Measurements from ENCODE around the gene HMGXB3. TPM values are rescaled to one million over a fixed set of nuclear protein-coding genes. Genes with fewer than 3 reads are reported as not detected.

HMGXB3 gene
- total RNA-seq, 4 donors from 2014 or later = 17.4 to 26.5 (median 23.1) TPM

- Histone ChIP-seq H3K4me1 (peaks cover 0 to 2% (median 0%) of the 10 kb centered on the region in 4 donors), H3K4me3 (no peak overlapping the region), H3K9me3 (no peaks in the 10 kb centered on the region), H3K27me3 (no peaks in the 10 kb centered on the region), H3K27ac (replicated peaks in 1 of 4) (no peak overlapping the region), H3K36me3 (peaks cover 41 to 99% (median 86%) of the 10 kb centered on the region in 4 donors)
- TF ChIP-seq EP300 (IDR thresholded peaks at IDR 0.05) = no peak
- TF ChIP-seq POLR2A (IDR thresholded peaks at IDR 0.05; ENCODE audit: low read depth) = no peak
- TF ChIP-seq CTCF (IDR thresholded peaks at IDR 0.05) = no peak
- no peak for TF ChIP-seq POLR2AphosphoS5 (IDR thresholded peaks at IDR 0.05)
- no peak for DNase-seq (ENCODE audit: extremely low spot score)
- WGBS = 96% methylated on average over 6 of the region's 6 CpGs
- intact Hi-C loops (cut with DNase I) = no loop called here
These were observed 9.3 kb downstream of the HMGXB3 start for GRCh38 chr5:150009671-150010387.

GRCh38 chr5:150013931-150014330 is 13.4 kb downstream of the HMGXB3 start:
- intact Hi-C loops (cut with DNase I) = no loop called here
- no peak for TF ChIP-seq POLR2AphosphoS5 (IDR thresholded peaks at IDR 0.05)
- Histone ChIP-seq H3K9me3 (no peaks in the 10 kb centered on the region), H3K4me1 (no peaks in the 10 kb centered on the region), H3K27me3 (no peaks in the 10 kb centered on the region), H3K27ac (replicated peaks in 1 of 4) (no peak overlapping the region), H3K4me3 (no peak overlapping the region), H3K36me3 (peaks cover 54 to 99% (median 87%) of the 10 kb centered on the region in 4 donors)
- WGBS = 98% methylated on average over 4 of the region's 4 CpGs
- no peak for DNase-seq (ENCODE audit: extremely low spot score)

GRCh38 chr5:150014456-150014855 is 13.9 kb downstream of the HMGXB3 start:
- Histone ChIP-seq H3K36me3 (peaks cover 54 to 99% (median 87%) of the 10 kb centered on the region in 4 donors), H3K9me3 (no peaks in the 10 kb centered on the region), H3K27me3 (no peaks in the 10 kb centered on the region), H3K27ac (replicated peaks in 1 of 4) (no peak overlapping the region), H3K4me3 (no peak overlapping the region), H3K4me1 (no peaks in the 10 kb centered on the region)
- no peak for DNase-seq (ENCODE audit: extremely low spot score)
- TF ChIP-seq POLR2AphosphoS5 (IDR thresholded peaks at IDR 0.05) = no peak
- no peak for TF ChIP-seq POLR2A (IDR thresholded peaks at IDR 0.05; ENCODE audit: low read depth)
- TF ChIP-seq CTCF (IDR thresholded peaks at IDR 0.05) = no peak
- TF ChIP-seq EP300 (IDR thresholded peaks at IDR 0.05) = no peak
- intact Hi-C loops (cut with DNase I) = no loop called here
- 96% methylated on average over 3 of the region's 3 CpGs for WGBS

DNA sequence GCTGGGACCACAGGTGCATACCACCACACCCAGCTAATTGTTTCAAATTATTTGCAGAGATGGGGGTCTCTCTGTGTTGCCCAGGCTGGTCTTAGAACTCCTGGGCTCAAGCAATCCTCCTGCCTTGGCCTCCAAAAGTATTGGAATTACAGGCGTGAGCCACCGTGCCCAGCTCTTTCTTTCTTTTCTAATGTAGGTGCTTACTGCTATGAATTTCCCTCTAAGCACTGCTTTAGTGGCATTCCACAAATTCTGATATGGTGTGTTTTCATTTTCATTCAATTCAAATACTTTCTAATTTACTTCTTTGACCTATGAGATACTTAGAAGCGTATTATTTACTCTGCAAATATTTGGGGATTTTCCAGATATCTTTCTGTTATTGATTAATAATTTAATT is 14.9 kb downstream of the HMGXB3 start:
- Histone ChIP-seq H3K4me3 (no peak overlapping the region), H3K27ac (replicated peaks in 1 of 4) (no peak overlapping the region), H3K4me1 (no peaks in the 10 kb centered on the region), H3K9me3 (no peaks in the 10 kb centered on the region), H3K27me3 (no peaks in the 10 kb centered on the region), H3K36me3 (peaks cover 48 to 99% (median 87%) of the 10 kb centered on the region in 4 donors)
- WGBS = over 99% methylated on average over 3 of the region's 3 CpGs
- no peak for DNase-seq (ENCODE audit: extremely low spot score)
- intact Hi-C loops (cut with DNase I) = no loop called here
- TF ChIP-seq EP300 (IDR thresholded peaks at IDR 0.05) (no peak), CTCF (IDR thresholded peaks at IDR 0.05) (no peak), POLR2AphosphoS5 (IDR thresholded peaks at IDR 0.05) (no peak), POLR2A (IDR thresholded peaks at IDR 0.05; ENCODE audit: low read depth) (no peak)

DNA sequence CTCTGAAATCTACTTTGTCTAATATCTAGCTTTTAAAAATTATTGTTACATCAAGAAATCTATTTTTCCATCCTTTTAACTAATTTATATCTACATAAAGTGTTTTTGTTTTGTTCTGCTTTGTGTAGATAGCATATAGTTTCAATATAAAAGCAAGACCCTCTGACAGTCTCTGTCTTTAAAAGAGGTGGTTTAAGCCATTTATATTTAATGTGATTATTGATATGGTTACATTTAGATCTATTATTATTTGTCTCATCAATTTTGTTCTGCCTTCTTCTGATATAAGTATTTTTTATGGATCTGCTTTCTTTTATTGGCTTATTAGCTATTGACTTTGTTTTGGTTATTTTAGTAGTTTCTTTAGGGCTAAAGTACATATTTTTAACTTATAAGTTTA is 16.0 kb downstream of the HMGXB3 start:
- intact Hi-C loops (cut with DNase I) = no loop called here
- no peak for DNase-seq (ENCODE audit: extremely low spot score)
- no peak for TF ChIP-seq CTCF (IDR thresholded peaks at IDR 0.05)
- Histone ChIP-seq H3K27me3 (no peaks in the 10 kb centered on the region), H3K27ac (replicated peaks in 1 of 4) (no peak overlapping the region), H3K36me3 (peaks cover 38 to 94% (median 82%) of the 10 kb centered on the region in 4 donors), H3K9me3 (no peaks in the 10 kb centered on the region), H3K4me1 (peaks cover 3 to 10% (median 9%) of the 10 kb centered on the region in 4 donors), H3K4me3 (no peak overlapping the region)
